GM12878 (cell line): Measurements from ENCODE around the gene MYO6. TPM values are rescaled to one million over a fixed set of nuclear protein-coding genes. Genes with fewer than 3 reads are reported as not detected.

Experiments
- ATAC-seq: fragments of 200-7000 bp; cut with Tn5 transposase; 3 replicates; pipeline ENCODE4 v1.9.1; 2020; ENCODE audit warnings: mild to moderate bottlenecking, moderate library complexity
- BruUV-seq: library from RNA; stranded (reverse); fragments of 400-500 nt; replicated peaks from 2 replicates; lab custom pipeline; 2021; lab: Mats Ljungman, UMichigan
- CTCF ChIA-PET: fragments of 300-600 bp; sonication (Branson Sonifier 250); formaldehyde crosslinking; extraction: SDS; loops from one replicate; lab custom pipeline; 2021; ENCODE audit warnings: inconsistent platforms; lab: Yijun Ruan, JAX
- POLR2A ChIA-PET: fragments of 350-600 bp; formaldehyde crosslinking; extraction: SDS; loops from one replicate; lab custom pipeline; 2021; ENCODE audit warnings: inconsistent platforms; lab: Charles Lee
- RAD21 ChIA-PET: fragments of 300-600 bp; sonication (Branson Sonifier 250); formaldehyde crosslinking; loops from one replicate; lab custom pipeline; 2023; ENCODE audit warnings: antibody characterized with exemption; ENCODE audit not compliant: unreplicated experiment; lab: Charles Lee
- SMC1A ChIA-PET: fragments of 300-600 bp; sonication (Branson Sonifier 250); formaldehyde crosslinking; loops from one replicate; lab custom pipeline; 2023; ENCODE audit not compliant: unreplicated experiment, uncharacterized antibody; lab: Charles Lee
- DNase-seq: peaks from one replicate; pipeline ENCODE4 v3.0.0-alpha.2; 2011; ENCODE audit warnings: low read depth, low spot score
- FAIRE-seq: peaks from 3 replicates; lab custom pipeline; 2011; peaks lifted over from hg19 to GRCh38; lab: Jason Lieb, UNC
- H2AFZ ChIP-seq: 2 replicates; pipeline ENCODE4 v1.6.0; 2011; ENCODE audit warnings: low read depth, low read length, control low read depth; ENCODE audit not compliant: control insufficient read depth
- H3K27ac ChIP-seq: 2 replicates; pipeline ENCODE4 v1.5.1; 2011; ENCODE audit warnings: control low read depth; ENCODE audit not compliant: control insufficient read depth, insufficient read depth
- H3K27me3 ChIP-seq, 2 experiments: replicated peaks in 1 of 2; 2 replicates each; pipeline versions ENCODE4 v1.6.0 to v1.6.1; 2011; ENCODE audit warnings: low read length in 1 of 2; ENCODE audit not compliant: control insufficient read depth in 2 of 2, insufficient read depth in 2 of 2
- H3K36me3 ChIP-seq, 2 experiments: 2 replicates each; pipeline ENCODE4 v1.5.1; 2011; ENCODE audit warnings: low read length in 1 of 2; ENCODE audit not compliant: control insufficient read depth in 2 of 2, insufficient read depth in 2 of 2
- H3K4me1 ChIP-seq: 2 replicates; pipeline ENCODE4 v1.6.1; 2011; ENCODE audit warnings: mild to moderate bottlenecking, low read length, moderate library complexity, mixed read lengths; ENCODE audit not compliant: control insufficient read depth, insufficient read depth
- H3K4me2 ChIP-seq: 2 replicates; pipeline ENCODE4 v1.6.0; 2011; ENCODE audit warnings: control low read depth; ENCODE audit not compliant: control insufficient read depth, insufficient read depth
- H3K4me3 ChIP-seq: fragments of 200-600 bp; sonication (generic); 2 replicates; pipeline ENCODE4 v1.5.1; 2016
- H3K79me2 ChIP-seq: 2 replicates; pipeline ENCODE4 v1.6.0; 2011; ENCODE audit warnings: low read length; ENCODE audit not compliant: control insufficient read depth, insufficient read depth
- H3K9ac ChIP-seq: 2 replicates; pipeline ENCODE4 v1.8.0; 2011; ENCODE audit warnings: low read length, control low read depth, mixed read lengths; ENCODE audit not compliant: control insufficient read depth, insufficient read depth
- H3K9me3 ChIP-seq: replicated peaks from 3 replicates; pipeline ENCODE4 v1.5.1; 2011; ENCODE audit warnings: mild to moderate bottlenecking, low read length; ENCODE audit not compliant: control insufficient read depth, insufficient read depth
- H4K20me1 ChIP-seq: 2 replicates; pipeline ENCODE4 v1.6.0; 2011; ENCODE audit not compliant: control insufficient read depth, insufficient read depth
- ATF7 ChIP-seq: fragments of 450-650 bp; IDR thresholded peaks from 2 replicates; pipeline ENCODE4 v1.6.1; 2016; ENCODE audit warnings: low read depth, mild to moderate bottlenecking
- EGR1 ChIP-seq, 2 experiments: IDR thresholded peaks; 1 replicate in 1 of 2; 2 replicates in 1 of 2; pipeline ENCODE4 v1.6.1; 2011 to 2012; ENCODE audit warnings: low read depth in 2 of 2, low read length in 2 of 2, borderline replicate concordance in 1 of 2, mild to moderate bottlenecking in 1 of 2, moderate library complexity in 1 of 2
- ETV6 ChIP-seq, 2 experiments: fragments of 450-650 bp in 1 of 2; IDR thresholded peaks in 1 of 2; conservative IDR thresholded peaks in 1 of 2; 2 replicates each; pipeline ENCODE4 v1.6.1; 2014; ENCODE audit warnings: antibody characterized with exemption in 1 of 2, borderline replicate concordance in 1 of 2, low read depth in 1 of 2, mild to moderate bottlenecking in 1 of 2, moderate library complexity in 1 of 2
- FOXK2 ChIP-seq: fragments of 450-650 bp; IDR thresholded peaks from 2 replicates; pipeline ENCODE4 v1.6.1; 2017; ENCODE audit warnings: mild to moderate bottlenecking, moderate library complexity
- IKZF1 ChIP-seq: fragments of 450-650 bp; conservative IDR thresholded peaks from 2 replicates; pipeline ENCODE4 v1.6.1; 2017; ENCODE audit warnings: antibody characterized with exemption, mild to moderate bottlenecking
- IKZF2 ChIP-seq, 2 experiments: fragments of 450-650 bp; IDR thresholded peaks; 2 replicates each; pipeline ENCODE4 v1.6.1; 2017; ENCODE audit warnings: mild to moderate bottlenecking in 2 of 2, moderate library complexity in 2 of 2
- JUNB ChIP-seq: IDR thresholded peaks from 2 replicates; pipeline ENCODE4 v1.6.1; 2016; ENCODE audit warnings: antibody characterized with exemption, mild to moderate bottlenecking
- JUND ChIP-seq: IDR thresholded peaks from 2 replicates; pipeline ENCODE4 v1.6.1; 2012; ENCODE audit warnings: low read depth, mild to moderate bottlenecking, low read length, improper control_type of control experiment, moderate library complexity
- MEF2B ChIP-seq: fragments of 450-650 bp; IDR thresholded peaks from 2 replicates; pipeline ENCODE4 v1.6.1; 2018; ENCODE audit warnings: mild to moderate bottlenecking, moderate library complexity; ENCODE audit not compliant: partially characterized antibody, poor library complexity, severe bottlenecking
- MTA2 ChIP-seq: fragments of 450-650 bp; IDR thresholded peaks from 2 replicates; pipeline ENCODE4 v1.6.1; 2016; ENCODE audit warnings: low read depth, mild to moderate bottlenecking, moderate library complexity
- MXI1 ChIP-seq: fragments of 150-350 bp; IDR thresholded peaks from 2 replicates; pipeline ENCODE4 v1.6.1; 2011; ENCODE audit warnings: low read depth, mild to moderate bottlenecking, inconsistent platforms, low read length, improper control_type of control experiment
- NFXL1 ChIP-seq: fragments of 450-650 bp; IDR thresholded peaks from 2 replicates; pipeline ENCODE4 v1.6.1; 2017; ENCODE audit warnings: antibody characterized with exemption, mild to moderate bottlenecking, borderline replicate concordance
- NRF1 ChIP-seq: conservative IDR thresholded peaks from 2 replicates; pipeline ENCODE4 v1.6.1; 2011; ENCODE audit warnings: mild to moderate bottlenecking, low read depth, low read length, improper control_type of control experiment
- TBL1XR1 ChIP-seq: IDR thresholded peaks from 2 replicates; pipeline ENCODE4 v1.6.1; 2012; ENCODE audit warnings: low read depth, low read length, improper control_type of control experiment
- ZZZ3 ChIP-seq: IDR thresholded peaks from 2 replicates; pipeline ENCODE4 v1.6.1; 2011; ENCODE audit warnings: low read depth; ENCODE audit not compliant: control insufficient read depth, insufficient read length
- WGBS: methylation state at CpG from one replicate; pipeline ENCODE4 v1.1.6; 2016; ENCODE audit warnings: low lambda C conversion rate; ENCODE audit not compliant: insufficient replicate concordance, insufficient coverage; ENCODE audit errors: missing lambda C conversion rate; 5-methylcytosine and 5-hydroxymethylcytosine counted together
- in situ Hi-C: fragments of 300-500 bp; cut with MboI; formaldehyde crosslinking; loops from 9 replicates; pipeline ENCODE4 v1.14.3; 2018; ENCODE audit warnings: mixed read lengths
- intact Hi-C: fragments of 100-400 bp; cut with micrococcal nuclease; formaldehyde crosslinking; loops from one replicate; pipeline ENCODE4 v1.14.2; 2022; ENCODE audit not compliant: unreplicated experiment
- polyA plus RNA-seq, 11 experiments: library from polyadenylated mRNA; depleted of rRNA in 4 of 11; unstranded in 6 of 11; stranded (reverse) in 5 of 11; fragments of >200 nt; fragmentation: Nextera tagmentation in 4 of 11; fragmentation: Illumina TruSeq in 1 of 11; extraction: Ambion mirVana in 4 of 11; extraction: Trizol in 1 of 11; gene quantifications; 1 replicate in 1 of 11; 2 replicates in 10 of 11; pipeline versions ENCODE4 v1.2.1 to v1.2.3, GENCODE V29; 2011 to 2016; ENCODE audit warnings: inconsistent platforms in 2 of 11, missing spikeins in 2 of 11, low read depth in 1 of 11
- total RNA-seq, 4 experiments: library from RNA; depleted of rRNA in 3 of 4; stranded (reverse); fragments of >200 nt in 3 of 4; fragmentation: Illumina TruSeq in 1 of 4; extraction: Trizol in 1 of 4; gene quantifications; 2 replicates each; pipeline versions ENCODE4 v1.2.1 to v1.2.3, GENCODE V29; 2013 to 2021
- TF ChIP-seq, protein P1 (sequence below): fragments of 450-650 bp; IDR thresholded peaks from 2 replicates; pipeline ENCODE4 v1.6.1; 2017; ENCODE audit warnings: mild to moderate bottlenecking, moderate library complexity
- TF ChIP-seq, protein P2 (sequence below): fragments of 450-650 bp; IDR thresholded peaks from 2 replicates; pipeline ENCODE4 v1.6.1; 2017; ENCODE audit warnings: low read depth, mild to moderate bottlenecking, moderate library complexity

MYO6 gene
- total and polyA plus RNA-seq, 10 of the 15 experiments (the other 5 are each of a cell fraction or from before 2014, with no cell fraction given): 7.9 to 30.4 (median 16.8) TPM

DNA sequence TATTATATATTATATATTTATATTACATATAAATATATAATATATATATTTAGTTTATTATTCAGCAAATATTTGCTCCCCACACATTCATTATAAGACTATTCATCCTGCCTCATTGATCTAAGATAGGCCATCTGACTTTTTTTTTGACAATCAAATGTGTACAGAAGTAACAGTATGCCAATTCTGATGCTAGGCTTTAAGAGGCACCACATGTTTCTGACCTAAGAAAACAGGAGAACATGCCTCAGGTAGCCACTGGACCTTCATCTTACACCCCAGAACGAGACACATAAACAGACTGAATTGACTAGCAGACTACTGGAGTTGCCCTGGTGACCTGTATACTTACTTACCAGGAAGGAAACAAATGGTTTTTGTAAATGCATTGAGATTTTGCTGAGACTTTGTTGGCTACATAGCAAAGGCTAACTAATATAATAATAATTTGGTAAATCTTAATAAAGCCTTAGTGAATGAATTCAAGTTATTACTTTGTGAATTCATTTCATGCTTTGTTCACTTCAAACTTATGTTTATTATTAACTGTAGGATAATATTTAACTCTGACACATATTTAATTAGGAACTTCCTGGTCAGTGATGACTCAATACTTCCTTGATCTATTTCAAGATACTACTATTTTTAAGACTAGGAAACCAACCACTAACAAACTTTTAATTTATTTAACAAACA, 13.4 kb upstream of the MYO6 start (continued):
- peak; percentile 40 for TF ChIP-seq IKZF1
- TF ChIP-seq JUNB: 0 out of 2 replicates have a peak, but pooled peaks have one; percentile 20
- peak in 1 of 2 experiments; percentile 21; a peak in 2 of 4 replicates for TF ChIP-seq IKZF2 (IDR thresholded peaks at IDR 0.05)
- no peak for TF ChIP-seq EGR1 (IDR thresholded peaks at IDR 0.05; ENCODE audit: borderline replicate concordance in 1 of 2, low read depth in 2 of 2, low read length in 2 of 2)
- no peak for TF ChIP-seq JUND
- TF ChIP-seq, protein P1, sequence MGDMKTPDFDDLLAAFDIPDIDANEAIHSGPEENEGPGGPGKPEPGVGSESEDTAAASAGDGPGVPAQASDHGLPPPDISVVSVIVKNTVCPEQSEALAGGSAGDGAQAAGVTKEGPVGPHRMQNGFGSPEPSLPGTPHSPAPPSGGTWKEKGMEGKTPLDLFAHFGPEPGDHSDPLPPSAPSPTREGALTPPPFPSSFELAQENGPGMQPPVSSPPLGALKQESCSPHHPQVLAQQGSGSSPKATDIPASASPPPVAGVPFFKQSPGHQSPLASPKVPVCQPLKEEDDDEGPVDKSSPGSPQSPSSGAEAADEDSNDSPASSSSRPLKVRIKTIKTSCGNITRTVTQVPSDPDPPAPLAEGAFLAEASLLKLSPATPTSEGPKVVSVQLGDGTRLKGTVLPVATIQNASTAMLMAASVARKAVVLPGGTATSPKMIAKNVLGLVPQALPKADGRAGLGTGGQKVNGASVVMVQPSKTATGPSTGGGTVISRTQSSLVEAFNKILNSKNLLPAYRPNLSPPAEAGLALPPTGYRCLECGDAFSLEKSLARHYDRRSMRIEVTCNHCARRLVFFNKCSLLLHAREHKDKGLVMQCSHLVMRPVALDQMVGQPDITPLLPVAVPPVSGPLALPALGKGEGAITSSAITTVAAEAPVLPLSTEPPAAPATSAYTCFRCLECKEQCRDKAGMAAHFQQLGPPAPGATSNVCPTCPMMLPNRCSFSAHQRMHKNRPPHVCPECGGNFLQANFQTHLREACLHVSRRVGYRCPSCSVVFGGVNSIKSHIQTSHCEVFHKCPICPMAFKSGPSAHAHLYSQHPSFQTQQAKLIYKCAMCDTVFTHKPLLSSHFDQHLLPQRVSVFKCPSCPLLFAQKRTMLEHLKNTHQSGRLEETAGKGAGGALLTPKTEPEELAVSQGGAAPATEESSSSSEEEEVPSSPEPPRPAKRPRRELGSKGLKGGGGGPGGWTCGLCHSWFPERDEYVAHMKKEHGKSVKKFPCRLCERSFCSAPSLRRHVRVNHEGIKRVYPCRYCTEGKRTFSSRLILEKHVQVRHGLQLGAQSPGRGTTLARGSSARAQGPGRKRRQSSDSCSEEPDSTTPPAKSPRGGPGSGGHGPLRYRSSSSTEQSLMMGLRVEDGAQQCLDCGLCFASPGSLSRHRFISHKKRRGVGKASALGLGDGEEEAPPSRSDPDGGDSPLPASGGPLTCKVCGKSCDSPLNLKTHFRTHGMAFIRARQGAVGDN: 0 out of 2 replicates have a peak, but pooled peaks have one; percentile 10
- no peak for TF ChIP-seq NFXL1

DNA sequence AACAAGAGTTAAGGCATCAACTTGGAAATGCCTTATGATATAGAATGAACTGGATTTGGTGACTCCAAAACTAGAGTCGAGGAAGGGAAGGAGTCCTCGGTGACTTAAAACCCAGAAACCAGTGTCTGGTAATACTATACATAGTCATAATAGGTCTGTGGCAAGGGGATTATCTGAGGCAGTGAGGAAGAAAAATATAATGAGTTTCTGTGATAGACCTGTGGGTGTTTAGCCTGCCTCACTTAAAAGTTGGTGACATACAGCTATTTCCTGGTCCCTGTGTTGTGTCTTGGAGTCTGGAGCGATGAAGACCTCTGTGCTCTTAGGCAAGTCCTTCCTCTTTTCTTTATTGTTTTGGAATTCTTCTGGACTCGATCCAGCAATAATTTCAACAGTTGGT, 5.1 kb upstream of the MYO6 start:
- Histone ChIP-seq H4K20me1 (no peaks in the 10 kb centered on the region), H3K27ac (no peak overlapping the region), H3K4me1 (peaks cover 6% of the 10 kb centered on the region), H3K79me2 (no peaks in the 10 kb centered on the region), H3K27me3 (no peaks in the 10 kb centered on the region), H3K4me3 (no peak overlapping the region), H3K9ac (no peak overlapping the region), H3K36me3 (no peaks in the 10 kb centered on the region), H2AFZ (no peak overlapping the region), H3K9me3 (no peaks in the 10 kb centered on the region), H3K4me2 (no peak overlapping the region)
- ChIA-PET SMC1A (interaction anchor here (2.8 kb wide), 1 partner anchor 135 kb away, joined by 5 read pairs; no protein-coding TSS in a partner anchor), POLR2A (interaction anchor here (0.6 to 1.7 kb wide), 3 partner anchors 27 to 87 kb away, joined by 3 read pairs; no protein-coding TSS in a partner anchor), RAD21 (no interaction called here), CTCF (no interaction called here)
- ATAC-seq (peak; percentile 82), DNase-seq (no peak), FAIRE-seq (no peak)
- WGBS: 51% methylated on average over 4 of the region's 4 CpGs
- BruUV-seq: no TSS peak
- intact Hi-C loops: no loop called here
- in situ Hi-C loops: no loop called here
- TF ChIP-seq MTA2: peak; percentile 97
- no peak for TF ChIP-seq TBL1XR1
- no peak for TF ChIP-seq MXI1
- no peak for TF ChIP-seq ZZZ3
- TF ChIP-seq, protein P2, sequence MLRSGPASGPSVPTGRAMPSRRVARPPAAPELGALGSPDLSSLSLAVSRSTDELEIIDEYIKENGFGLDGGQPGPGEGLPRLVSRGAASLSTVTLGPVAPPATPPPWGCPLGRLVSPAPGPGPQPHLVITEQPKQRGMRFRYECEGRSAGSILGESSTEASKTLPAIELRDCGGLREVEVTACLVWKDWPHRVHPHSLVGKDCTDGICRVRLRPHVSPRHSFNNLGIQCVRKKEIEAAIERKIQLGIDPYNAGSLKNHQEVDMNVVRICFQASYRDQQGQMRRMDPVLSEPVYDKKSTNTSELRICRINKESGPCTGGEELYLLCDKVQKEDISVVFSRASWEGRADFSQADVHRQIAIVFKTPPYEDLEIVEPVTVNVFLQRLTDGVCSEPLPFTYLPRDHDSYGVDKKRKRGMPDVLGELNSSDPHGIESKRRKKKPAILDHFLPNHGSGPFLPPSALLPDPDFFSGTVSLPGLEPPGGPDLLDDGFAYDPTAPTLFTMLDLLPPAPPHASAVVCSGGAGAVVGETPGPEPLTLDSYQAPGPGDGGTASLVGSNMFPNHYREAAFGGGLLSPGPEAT: peak; percentile 75; the same call in 1 of the 2 replicates
- no peak for TF ChIP-seq MEF2B
- TF ChIP-seq FOXK2: no peak
- TF ChIP-seq ATF7: peak; percentile 58; the same call in 1 of the 2 replicates
- TF ChIP-seq NRF1: no peak
- TF ChIP-seq ETV6 (conservative IDR thresholded peaks at IDR 0.05 in 1 of 2, IDR thresholded peaks at IDR 0.05 in 1 of 2; ENCODE audit: borderline replicate concordance in 1 of 2, low read depth in 1 of 2): no peak
